ENCODE results near the gene CNTN5. TPM values are rescaled to one million over a fixed set of nuclear protein-coding genes. Genes with fewer than 3 reads are reported as not detected.
"Not testable (repeated sequence)": the region's sequence is repeated elsewhere in the genome, so short reads cannot be mapped to it uniquely, and the experiment has no call there.

Gene CNTN5
- polyA plus RNA-seq, 3 donors = 0.10 TPM; not detected in 2

- WGBS, 3 donors = 73 to 87% (median 83%) methylated on average over 3 of the region's 3 CpGs
- no peak overlapping the region for H3K27ac ChIP-seq (ENCODE audit: low read depth, low read length)
These were observed 223.9 kb downstream of the CNTN5 start for GRCh38 chr11:99244613-99245012.

GRCh38 chr11:99246199-99246598, 225.4 kb downstream of the CNTN5 start:
- WGBS, 3 donors = 61 to 88% (median 82%) methylated on average over 5 of the region's 5 CpGs
- no peak overlapping the region for H3K27ac ChIP-seq (ENCODE audit: low read depth, low read length)

GRCh38 chr11:99256614-99257013, 235.9 kb downstream of the CNTN5 start:
- WGBS, 3 donors = 89 to 96% (median 90%) methylated on average over 1 of the region's 1 CpG
- no peak overlapping the region for H3K27ac ChIP-seq (ENCODE audit: low read depth, low read length)

GRCh38 chr11:99257131-99257530, 236.4 kb downstream of the CNTN5 start:
- H3K27ac ChIP-seq (ENCODE audit: low read depth, low read length) = no peak overlapping the region
- WGBS, 3 donors = 6 to 21% (median 20%) methylated on average over 1 of the region's 1 CpG

- 49 to 69% (median 62%) methylated on average over 1 of the region's 1 CpG for WGBS, 3 donors
- H3K27ac ChIP-seq (ENCODE audit: low read depth, low read length) = no peak overlapping the region
These were observed 239.9 kb downstream of the CNTN5 start for GRCh38 chr11:99260696-99261095.

- WGBS, 3 donors = 51 to 54% (median 52%) methylated on average over 3 of the region's 3 CpGs
- no peak overlapping the region for H3K27ac ChIP-seq (ENCODE audit: low read depth, low read length)
These were observed 248.1 kb downstream of the CNTN5 start for GRCh38 chr11:99268886-99269285.

- no peak overlapping the region for H3K27ac ChIP-seq (ENCODE audit: low read depth, low read length)
- WGBS, 3 donors = 66 to 78% (median 74%) methylated on average over 5 of the region's 5 CpGs
These were observed 250.8 kb downstream of the CNTN5 start for GRCh38 chr11:99271527-99271926.

- 76 to 81% (median 76%) methylated on average over 2 of the region's 2 CpGs for WGBS, 3 donors
- no peak overlapping the region for H3K27ac ChIP-seq (ENCODE audit: low read depth, low read length)
These were observed 254.8 kb downstream of the CNTN5 start for GRCh38 chr11:99275521-99275920.

- 23 to 47% (median 24%) methylated on average over 1 of the region's 1 CpG for WGBS, 3 donors
- no peak overlapping the region for H3K27ac ChIP-seq (ENCODE audit: low read depth, low read length)
These were observed 256.5 kb downstream of the CNTN5 start for GRCh38 chr11:99277281-99277680.

- no peak overlapping the region for H3K27ac ChIP-seq (ENCODE audit: low read depth, low read length)
These were observed 258.5 kb downstream of the CNTN5 start for GRCh38 chr11:99279266-99279665.

GRCh38 chr11:99281331-99281730, 260.6 kb downstream of the CNTN5 start:
- no peak overlapping the region for H3K27ac ChIP-seq (ENCODE audit: low read depth, low read length)
- 64 to 85% (median 79%) methylated on average over 1 of the region's 1 CpG for WGBS, 3 donors

- WGBS, 3 donors = 63 to 71% (median 68%) methylated on average over 8 of the region's 8 CpGs
- H3K27ac ChIP-seq (ENCODE audit: low read depth, low read length) = not testable (repeated sequence)
These were observed 277.2 kb downstream of the CNTN5 start for GRCh38 chr11:99297925-99298324.

- 25 to 64% (median 52%) methylated on average over 3 of the region's 3 CpGs for WGBS, 3 donors
- no peak overlapping the region for H3K27ac ChIP-seq (ENCODE audit: low read depth, low read length)
These were observed 286.9 kb downstream of the CNTN5 start for GRCh38 chr11:99307510-99308088.

GRCh38 chr11:99311870-99312269, 291.1 kb downstream of the CNTN5 start:
- 79 to 91% (median 88%) methylated on average over 1 of the region's 1 CpG for WGBS, 3 donors
- no peak overlapping the region for H3K27ac ChIP-seq (ENCODE audit: low read depth, low read length)

GRCh38 chr11:99316776-99317520, 296.2 kb downstream of the CNTN5 start:
- H3K27ac ChIP-seq (ENCODE audit: low read depth, low read length) = no peak overlapping the region
- WGBS, 3 donors = 35 to 49% (median 46%) methylated on average over 13 of the region's 13 CpGs

- WGBS, 3 donors = 44 to 86% (median 67%) methylated on average over 4 of the region's 4 CpGs
These were observed 300.1 kb downstream of the CNTN5 start for GRCh38 chr11:99320769-99321290.

GRCh38 chr11:99325847-99326246, 305.1 kb downstream of the CNTN5 start:
- H3K27ac ChIP-seq (ENCODE audit: low read depth, low read length) = no peak overlapping the region
- 53 to 63% (median 59%) methylated on average over 8 of the region's 8 CpGs for WGBS, 3 donors

More at GRCh38 chr11:99320769-99321290, 300.1 kb downstream of the CNTN5 start:
- no peak overlapping the region for H3K27ac ChIP-seq (ENCODE audit: low read depth, low read length)

GRCh38 chr11:99327066-99327465, 306.3 kb downstream of the CNTN5 start:
- no peak overlapping the region for H3K27ac ChIP-seq (ENCODE audit: low read depth, low read length)
- WGBS, 3 donors = 81 to 98% (median 83%) methylated on average over 1 of the region's 1 CpG

GRCh38 chr11:99327527-99327926, 306.8 kb downstream of the CNTN5 start:
- 79 to 91% (median 86%) methylated on average over 3 of the region's 3 CpGs for WGBS, 3 donors
- no peak overlapping the region for H3K27ac ChIP-seq (ENCODE audit: low read depth, low read length)

GRCh38 chr11:99333621-99334020, 312.9 kb downstream of the CNTN5 start:
- no peak overlapping the region for H3K27ac ChIP-seq (ENCODE audit: low read depth, low read length)
- 74 to 76% (median 75%) methylated on average over 1 of the region's 1 CpG for WGBS, 3 donors

All from adipose tissue (tissue), 3 donors.